ENCODE results near the gene NTMT1.

- TF ChIP-seq, protein P1, sequence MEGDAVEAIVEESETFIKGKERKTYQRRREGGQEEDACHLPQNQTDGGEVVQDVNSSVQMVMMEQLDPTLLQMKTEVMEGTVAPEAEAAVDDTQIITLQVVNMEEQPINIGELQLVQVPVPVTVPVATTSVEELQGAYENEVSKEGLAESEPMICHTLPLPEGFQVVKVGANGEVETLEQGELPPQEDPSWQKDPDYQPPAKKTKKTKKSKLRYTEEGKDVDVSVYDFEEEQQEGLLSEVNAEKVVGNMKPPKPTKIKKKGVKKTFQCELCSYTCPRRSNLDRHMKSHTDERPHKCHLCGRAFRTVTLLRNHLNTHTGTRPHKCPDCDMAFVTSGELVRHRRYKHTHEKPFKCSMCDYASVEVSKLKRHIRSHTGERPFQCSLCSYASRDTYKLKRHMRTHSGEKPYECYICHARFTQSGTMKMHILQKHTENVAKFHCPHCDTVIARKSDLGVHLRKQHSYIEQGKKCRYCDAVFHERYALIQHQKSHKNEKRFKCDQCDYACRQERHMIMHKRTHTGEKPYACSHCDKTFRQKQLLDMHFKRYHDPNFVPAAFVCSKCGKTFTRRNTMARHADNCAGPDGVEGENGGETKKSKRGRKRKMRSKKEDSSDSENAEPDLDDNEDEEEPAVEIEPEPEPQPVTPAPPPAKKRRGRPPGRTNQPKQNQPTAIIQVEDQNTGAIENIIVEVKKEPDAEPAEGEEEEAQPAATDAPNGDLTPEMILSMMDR (IDR thresholded peaks at IDR 0.05), result no peak
- no peak for TF ChIP-seq ZFX (IDR thresholded peaks at IDR 0.05; ENCODE audit: borderline replicate concordance)
Observed at GRCh38 chr9:129665389-129665775, 39.4 kb downstream of the NTMT1 start, which contains the start of gene PRRX2.
